ENCODE results near the gene HPCA. TPM values are rescaled to one million over a fixed set of nuclear protein-coding genes. Genes with fewer than 3 reads are reported as not detected.

HPCA gene
- total RNA-seq, 2 donors from 2014 or later = 1.6 to 3.0 TPM

DNA sequence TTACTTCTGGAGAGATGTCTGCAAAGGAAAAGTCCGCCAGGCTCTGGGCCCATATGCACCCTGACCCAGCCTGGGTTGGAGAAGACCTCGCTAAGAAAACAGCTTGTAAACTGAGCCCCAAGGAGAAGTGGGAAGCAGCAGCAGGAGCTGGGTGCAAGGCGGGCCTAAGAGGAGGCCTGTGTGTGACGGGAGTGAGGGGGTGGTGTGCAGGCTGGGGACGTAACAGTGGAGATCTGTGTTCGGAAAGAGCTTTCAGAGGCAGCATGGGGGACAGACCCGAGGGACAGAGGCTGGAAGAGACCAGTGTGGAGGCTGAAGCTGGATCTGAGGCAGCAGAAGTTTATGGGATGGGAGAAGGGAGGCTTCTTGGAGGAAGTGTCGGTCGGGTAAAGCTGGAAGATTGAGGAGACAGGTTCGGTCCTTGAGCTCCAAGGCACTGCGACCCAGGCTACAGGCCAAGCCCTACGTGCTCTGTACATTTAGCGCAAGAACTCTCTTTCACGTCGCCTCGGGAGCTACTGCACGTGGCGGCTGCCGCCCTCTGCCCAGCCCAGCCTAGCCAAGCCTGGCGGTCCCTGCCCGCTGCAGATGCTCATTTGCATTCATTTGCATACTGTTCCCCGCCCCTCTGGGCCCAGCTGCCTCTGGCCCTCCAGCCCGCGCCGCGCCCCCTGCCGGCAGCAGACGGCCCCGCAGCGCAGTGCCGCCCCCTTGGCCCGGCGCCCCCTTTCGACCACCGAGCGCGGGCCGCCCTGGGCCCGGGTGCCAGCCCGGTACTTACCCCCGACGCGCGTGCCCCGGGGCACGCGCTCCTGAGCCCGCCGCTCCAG, 6.3 kb downstream of the HPCA start:
- TF ChIP-seq, protein P1, sequence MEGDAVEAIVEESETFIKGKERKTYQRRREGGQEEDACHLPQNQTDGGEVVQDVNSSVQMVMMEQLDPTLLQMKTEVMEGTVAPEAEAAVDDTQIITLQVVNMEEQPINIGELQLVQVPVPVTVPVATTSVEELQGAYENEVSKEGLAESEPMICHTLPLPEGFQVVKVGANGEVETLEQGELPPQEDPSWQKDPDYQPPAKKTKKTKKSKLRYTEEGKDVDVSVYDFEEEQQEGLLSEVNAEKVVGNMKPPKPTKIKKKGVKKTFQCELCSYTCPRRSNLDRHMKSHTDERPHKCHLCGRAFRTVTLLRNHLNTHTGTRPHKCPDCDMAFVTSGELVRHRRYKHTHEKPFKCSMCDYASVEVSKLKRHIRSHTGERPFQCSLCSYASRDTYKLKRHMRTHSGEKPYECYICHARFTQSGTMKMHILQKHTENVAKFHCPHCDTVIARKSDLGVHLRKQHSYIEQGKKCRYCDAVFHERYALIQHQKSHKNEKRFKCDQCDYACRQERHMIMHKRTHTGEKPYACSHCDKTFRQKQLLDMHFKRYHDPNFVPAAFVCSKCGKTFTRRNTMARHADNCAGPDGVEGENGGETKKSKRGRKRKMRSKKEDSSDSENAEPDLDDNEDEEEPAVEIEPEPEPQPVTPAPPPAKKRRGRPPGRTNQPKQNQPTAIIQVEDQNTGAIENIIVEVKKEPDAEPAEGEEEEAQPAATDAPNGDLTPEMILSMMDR (IDR thresholded peaks at IDR 0.05) = peak; percentile 56
- H3K9ac ChIP-seq (ENCODE audit: low read depth in 2 of 2, low read length in 2 of 2) = peak overlapping the region; percentile 30 to 40
- H3K27ac ChIP-seq = peak overlapping the region; percentile 55

DNA sequence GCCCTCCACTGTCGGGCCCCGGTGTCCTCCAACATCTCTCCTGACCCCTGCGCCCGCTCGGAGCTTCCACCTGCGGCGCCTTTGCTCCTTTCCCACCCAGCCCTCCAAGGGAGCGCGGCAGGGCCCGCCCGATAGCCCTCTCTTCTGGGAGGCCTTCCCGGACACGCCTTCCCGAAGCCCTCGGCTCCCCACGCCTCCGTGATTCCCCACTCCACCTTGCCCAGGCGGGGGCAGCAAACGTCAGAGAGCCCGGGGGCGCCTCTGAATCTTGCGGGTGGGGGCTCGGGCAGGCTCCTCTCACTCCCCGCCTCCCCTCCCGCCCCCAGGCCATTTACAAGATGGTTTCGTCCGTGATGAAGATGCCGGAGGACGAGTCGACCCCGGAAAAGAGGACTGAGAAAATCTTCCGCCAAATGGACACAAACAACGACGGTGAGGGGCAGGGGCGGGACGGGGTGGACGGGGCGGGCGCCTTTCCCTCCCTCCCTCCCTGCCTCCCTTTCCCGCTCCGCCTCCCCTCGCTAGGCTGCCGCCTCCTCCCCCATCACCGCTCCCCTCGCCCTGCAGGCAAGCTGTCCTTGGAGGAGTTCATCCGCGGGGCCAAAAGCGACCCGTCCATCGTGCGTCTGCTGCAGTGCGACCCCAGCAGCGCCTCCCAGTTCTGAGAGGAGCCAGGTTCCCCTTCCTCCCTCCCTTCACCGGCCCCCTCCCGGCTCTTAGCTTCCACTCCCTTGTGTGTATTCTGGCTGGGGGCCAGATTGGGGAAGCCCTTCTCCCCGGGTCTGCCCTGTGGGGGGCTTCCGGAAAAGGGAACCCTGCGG, 7.1 kb downstream of the HPCA start:
- no peaks in the 10 kb centered on the region for H3K27me3 ChIP-seq
- H3K27ac ChIP-seq = peak overlapping the region; percentile 55
- H3K36me3 ChIP-seq = no peaks in the 10 kb centered on the region
- peak overlapping the region; percentile 30 to 43 for H3K9ac ChIP-seq (ENCODE audit: low read depth in 2 of 2, low read length in 2 of 2)
- H3K9me3 ChIP-seq = no peaks in the 10 kb centered on the region
- intact Hi-C loops (cut with DNase I) = no loop called here
- H3K4me3 ChIP-seq = peak overlapping the region; percentile 46
- DNase-seq = peak; percentile 84
- H3K4me1 ChIP-seq = no peaks in the 10 kb centered on the region
- TF ChIP-seq, protein P1 (IDR thresholded peaks at IDR 0.05) = peak; percentile 35

More for the DNA sequence above, 6.3 kb downstream of the HPCA start:
- intact Hi-C loops (cut with DNase I) = no loop called here
- Histone ChIP-seq H3K9me3 (no peaks in the 10 kb centered on the region), H3K4me3 (peak overlapping the region; percentile 46), H3K4me1 (no peaks in the 10 kb centered on the region), H3K36me3 (no peaks in the 10 kb centered on the region), H3K27me3 (no peaks in the 10 kb centered on the region)
- DNase-seq = peak; percentile 54

DNA sequence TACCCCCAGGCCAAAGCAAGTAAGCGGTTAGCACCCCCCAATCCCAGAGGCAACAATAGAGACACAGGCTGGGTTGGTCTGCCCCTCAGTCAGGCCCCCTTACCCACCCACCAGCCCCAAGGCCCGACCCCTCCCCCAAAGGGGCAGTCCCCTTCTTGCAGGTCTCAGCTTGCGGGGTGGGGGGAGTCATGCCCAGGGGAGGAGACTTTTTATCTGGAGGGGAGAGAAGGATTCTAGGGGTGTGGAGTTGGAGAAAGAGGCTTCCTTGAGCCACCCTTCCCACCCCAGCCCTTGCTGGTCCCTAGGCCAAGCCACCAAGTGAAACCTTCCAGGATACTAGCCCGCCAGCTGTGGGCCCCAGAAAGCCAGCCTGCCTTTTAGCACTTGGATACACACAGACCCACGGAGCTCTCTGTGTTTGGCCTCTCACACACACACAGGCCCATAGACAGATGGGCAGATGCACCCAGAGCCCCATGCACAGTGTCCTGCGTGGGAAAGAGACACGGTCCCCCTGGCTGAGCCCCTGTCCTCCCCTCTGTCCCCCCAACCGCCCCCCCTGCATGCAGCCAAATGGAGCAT, 7.8 kb downstream of the HPCA start:
- Histone ChIP-seq H3K27me3 (no peaks in the 10 kb centered on the region), H3K36me3 (no peaks in the 10 kb centered on the region), H3K27ac (peak overlapping the region; percentile 55), H3K9me3 (no peaks in the 10 kb centered on the region), H3K4me3 (no peak overlapping the region), H3K9ac (ENCODE audit: low read depth in 2 of 2, low read length in 2 of 2) (peak overlapping the region; percentile 30 to 43), H3K4me1 (no peaks in the 10 kb centered on the region)
- TF ChIP-seq, protein P1 (IDR thresholded peaks at IDR 0.05) = no peak
- DNase-seq = no peak
- intact Hi-C loops (cut with DNase I) = no loop called here

DNA sequence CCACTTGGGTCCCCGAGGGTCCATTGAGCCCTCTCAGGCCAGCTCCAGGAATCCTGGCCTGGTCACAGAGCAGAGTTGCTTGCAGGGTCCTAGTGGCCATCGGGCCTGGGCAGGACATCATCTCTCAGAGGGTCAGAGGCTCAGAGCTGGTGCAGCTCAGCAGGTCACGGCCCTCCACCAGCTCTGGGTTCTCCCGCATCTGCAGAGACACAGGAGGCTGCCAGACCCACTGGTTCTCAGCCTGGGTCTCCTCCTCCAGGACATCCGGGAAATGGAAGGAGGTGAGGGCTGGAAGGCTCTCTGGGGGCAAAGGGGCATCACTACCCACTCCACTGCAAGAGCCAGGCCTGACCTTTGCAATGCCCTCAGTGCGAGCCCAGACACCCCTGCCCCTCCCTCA, 8.4 kb downstream of the HPCA start:
- no peaks in the 10 kb centered on the region for H3K4me1 ChIP-seq
- no peak overlapping the region for H3K4me3 ChIP-seq
- intact Hi-C loops (cut with DNase I) = no loop called here
- no peaks in the 10 kb centered on the region for H3K27me3 ChIP-seq
- no peaks in the 10 kb centered on the region for H3K36me3 ChIP-seq
- TF ChIP-seq, protein P1 (IDR thresholded peaks at IDR 0.05) = no peak
- no peaks in the 10 kb centered on the region for H3K9me3 ChIP-seq
- DNase-seq = no peak
- no peak overlapping the region for H3K27ac ChIP-seq
- no peak overlapping the region for H3K9ac ChIP-seq (ENCODE audit: low read depth in 2 of 2, low read length in 2 of 2)

Data from colonic mucosa (tissue), 4 donors.